Body of pancreas (tissue), 4 donors: ENCODE data around the gene RANBP10. TPM values are rescaled to one million over a fixed set of nuclear protein-coding genes. Genes with fewer than 3 reads are reported as not detected.

Source experiments
- ATAC-seq: fragments of 150-250 bp; one replicate; pipeline ENCODE4 v1.9.1; 2016
- DNase-seq, 4 donors: peaks; one replicate each; pipeline ENCODE4 v3.0.0-alpha.2; 2019
- H3K27ac ChIP-seq, 4 donors: fragments of 200-600 bp; sonication (generic); 1 replicate in 3 of 4; 2 replicates in 1 of 4; pipeline versions ENCODE4 v1.5.1 to v1.6.1; 2016 to 2019; ENCODE audit warnings: mild to moderate bottlenecking in 1 of 4, mixed read lengths in 1 of 4, moderate library complexity in 1 of 4
- H3K27me3 ChIP-seq, 2 donors: fragments of 200-600 bp; sonication (generic); one replicate each; pipeline ENCODE4 v1.6.0; 2016; ENCODE audit warnings: mild to moderate bottlenecking in 1 of 2
- H3K36me3 ChIP-seq, 2 donors: fragments of 200-600 bp; sonication (generic); replicated peaks in 1 of 2; 2 replicates each; pipeline ENCODE4 v1.5.1; 2016; ENCODE audit warnings: low read depth in 2 of 2; ENCODE audit not compliant: insufficient read depth in 1 of 2
- H3K4me1 ChIP-seq: fragments of 200-600 bp; sonication (generic); one replicate; pipeline ENCODE4 v1.6.0; 2016
- H3K4me3 ChIP-seq, 2 donors: fragments of 200-600 bp; sonication (generic); 1 replicate in 1 of 2; 2 replicates in 1 of 2; pipeline ENCODE4 v1.5.1; 2016 to 2019
- H3K9me3 ChIP-seq, 3 donors: fragments of 200-600 bp; sonication (generic); 1 replicate in 2 of 3; 2 replicates in 1 of 3; pipeline ENCODE4 v1.5.1; 2016
- CTCF ChIP-seq, 7 experiments: fragments of 450-650 bp in 4 of 7; fragments of 200-600 bp in 3 of 7; sonication (generic) in 3 of 7; IDR thresholded peaks; one replicate each; pipeline ENCODE4 v1.5.1; 2016 to 2019; ENCODE audit warnings: antibody characterized with exemption in 7 of 7
- POLR2A ChIP-seq, 3 donors: fragments of 450-650 bp; IDR thresholded peaks; one replicate each; pipeline ENCODE4 v1.6.1; 2016; ENCODE audit warnings: antibody characterized with exemption in 3 of 3, mild to moderate bottlenecking in 2 of 3
- WGBS, 2 donors: methylation state at CpG; one replicate each; pipeline ENCODE4 v1.1.5; 2017; 5-methylcytosine and 5-hydroxymethylcytosine counted together
- intact Hi-C: fragments of 100-400 bp; cut with DNase I; formaldehyde crosslinking; loops from one replicate; pipeline ENCODE4 v1.15.1; 2023
- total RNA-seq, 2 donors: library from RNA; depleted of rRNA; stranded (reverse); fragments of >200 nt; gene quantifications; one replicate each; pipeline ENCODE4 v1.1.0, GENCODE V29; 2016

Gene RANBP10
- total RNA-seq, 2 donors from 2014 or later = 6.3 to 9.3 TPM

- no peak overlapping the region for H3K27ac ChIP-seq
- TF ChIP-seq CTCF (IDR thresholded peaks at IDR 0.05) = no peak
- no peak for TF ChIP-seq POLR2A (IDR thresholded peaks at IDR 0.05)
- no peaks in the 10 kb centered on the region for H3K27me3 ChIP-seq
- no peak overlapping the region for H3K4me3 ChIP-seq
- DNase-seq (no peak), ATAC-seq (no peak)
- H3K4me1 ChIP-seq = no peaks in the 10 kb centered on the region
- WGBS, 2 donors = 95 to 97% methylated on average over 4 of the region's 4 CpGs
- no peaks in the 10 kb centered on the region for H3K9me3 ChIP-seq
- intact Hi-C loops = no loop called here
- H3K36me3 ChIP-seq = peaks cover 0 to 9% of the 10 kb centered on the region in 2 donors
These were observed 69.5 kb downstream of the RANBP10 start for GRCh38 chr16:67736858-67737257.

GRCh38 chr16:67734731-67735201 lies 71.6 kb downstream of the RANBP10 start:
- intact Hi-C loops = no loop called here
- TF ChIP-seq POLR2A (IDR thresholded peaks at IDR 0.05) (no peak), CTCF (IDR thresholded peaks at IDR 0.05) (no peak)
- 92 to 100% methylated on average over 3 to 9 of the region's 9 CpGs for WGBS, 2 donors
- Histone ChIP-seq H3K36me3 (peaks cover 9 to 10% of the 10 kb centered on the region in 2 donors), H3K27ac (no peak overlapping the region), H3K4me3 (no peak overlapping the region), H3K27me3 (no peaks in the 10 kb centered on the region), H3K4me1 (no peaks in the 10 kb centered on the region), H3K9me3 (no peaks in the 10 kb centered on the region)
- DNase-seq = no peak
- no peak for ATAC-seq

DNA sequence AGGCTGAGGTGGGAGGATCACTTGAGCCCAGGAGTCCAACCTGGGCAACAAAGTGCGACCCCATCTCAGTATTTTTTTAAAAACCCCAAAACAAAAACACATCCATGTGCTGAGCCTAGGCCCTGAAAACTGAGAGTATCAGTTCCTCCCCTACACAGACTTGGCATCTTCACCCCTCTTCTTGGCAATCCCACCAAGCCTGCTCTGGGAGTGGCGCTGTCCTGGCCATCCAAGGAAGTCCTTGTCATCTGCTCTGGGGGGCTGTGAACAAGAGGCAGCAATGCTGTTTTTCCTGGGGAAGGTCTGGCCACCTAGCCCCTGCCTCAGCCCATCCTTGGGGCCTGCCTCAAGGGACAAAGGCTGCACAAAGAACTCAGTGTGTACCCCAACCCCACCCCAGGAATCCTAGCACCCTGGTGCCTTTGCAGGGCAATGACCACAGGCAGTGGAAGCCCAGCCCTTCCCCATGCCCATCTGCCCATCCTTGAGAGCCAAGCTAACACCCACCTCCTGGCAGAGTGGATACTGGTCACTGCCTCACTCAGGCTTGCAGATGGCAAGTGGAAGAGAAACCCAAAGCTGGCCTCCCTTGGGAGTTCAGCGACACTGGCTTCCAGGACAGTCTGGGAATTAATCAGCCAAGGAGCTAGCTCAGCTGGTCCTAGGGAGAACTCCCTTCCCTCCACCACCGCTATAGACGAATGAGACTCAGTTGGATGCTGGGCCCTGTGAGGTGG lies 72.5 kb downstream of the RANBP10 start:
- no peaks in the 10 kb centered on the region for H3K9me3 ChIP-seq
- H3K4me1 ChIP-seq = no peaks in the 10 kb centered on the region
- H3K36me3 ChIP-seq = peaks cover 10 to 18% of the 10 kb centered on the region in 2 donors
- no peak for DNase-seq
- 95 to 97% methylated on average over 4 to 5 of the region's 5 CpGs for WGBS, 2 donors
- no peaks in the 10 kb centered on the region for H3K27me3 ChIP-seq
- H3K4me3 ChIP-seq = no peak overlapping the region
- no peak for ATAC-seq
- intact Hi-C loops = no loop called here
- no peak overlapping the region for H3K27ac ChIP-seq
- no peak for TF ChIP-seq POLR2A (IDR thresholded peaks at IDR 0.05)
- no peak for TF ChIP-seq CTCF (IDR thresholded peaks at IDR 0.05)

DNA sequence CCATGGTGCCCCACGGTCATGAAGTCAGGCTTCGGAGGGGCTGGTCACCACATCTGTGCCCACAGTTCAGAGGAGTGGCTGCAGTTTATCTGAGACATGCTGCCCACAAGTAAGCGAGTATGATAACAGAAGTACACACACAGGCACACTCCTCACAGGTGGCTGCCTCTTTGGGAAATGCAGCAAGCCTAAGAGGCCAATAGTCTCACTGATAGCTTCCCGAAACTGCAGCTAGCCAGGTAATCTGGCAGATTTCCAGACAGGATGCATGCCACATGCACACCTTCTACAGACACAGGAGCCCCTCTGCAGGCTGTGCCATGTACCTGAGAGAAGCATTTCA lies 74.6 kb downstream of the RANBP10 start:
- Histone ChIP-seq H3K36me3 (peaks cover 10 to 25% of the 10 kb centered on the region in 2 donors), H3K9me3 (no peaks in the 10 kb centered on the region), H3K27me3 (no peaks in the 10 kb centered on the region), H3K4me3 (no peak overlapping the region), H3K27ac (no peak overlapping the region), H3K4me1 (no peaks in the 10 kb centered on the region)
- no peak for ATAC-seq
- intact Hi-C loops = no loop called here
- TF ChIP-seq POLR2A (IDR thresholded peaks at IDR 0.05) = no peak
- no peak for TF ChIP-seq CTCF (IDR thresholded peaks at IDR 0.05)
- DNase-seq = peak in 1 of 4 donors; percentile 10
- 85% methylated on average over 4 of the region's 4 CpGs for WGBS, 2 donors
